GM18868 (cell line): ENCODE data around the gene KLHL25.
"Not testable (repeated sequence)": the region's sequence is repeated elsewhere in the genome, so short reads cannot be mapped to it uniquely, and the experiment has no call there.

Experiments
- ATAC-seq: cut with Tn5 transposase; IDR thresholded peaks from one replicate; pipeline ENCODE4 v1.9.1; 2021; ENCODE audit warnings: mild to moderate bottlenecking, moderate library complexity; ENCODE audit not compliant: unreplicated experiment

Gene KLHL25

DNA sequence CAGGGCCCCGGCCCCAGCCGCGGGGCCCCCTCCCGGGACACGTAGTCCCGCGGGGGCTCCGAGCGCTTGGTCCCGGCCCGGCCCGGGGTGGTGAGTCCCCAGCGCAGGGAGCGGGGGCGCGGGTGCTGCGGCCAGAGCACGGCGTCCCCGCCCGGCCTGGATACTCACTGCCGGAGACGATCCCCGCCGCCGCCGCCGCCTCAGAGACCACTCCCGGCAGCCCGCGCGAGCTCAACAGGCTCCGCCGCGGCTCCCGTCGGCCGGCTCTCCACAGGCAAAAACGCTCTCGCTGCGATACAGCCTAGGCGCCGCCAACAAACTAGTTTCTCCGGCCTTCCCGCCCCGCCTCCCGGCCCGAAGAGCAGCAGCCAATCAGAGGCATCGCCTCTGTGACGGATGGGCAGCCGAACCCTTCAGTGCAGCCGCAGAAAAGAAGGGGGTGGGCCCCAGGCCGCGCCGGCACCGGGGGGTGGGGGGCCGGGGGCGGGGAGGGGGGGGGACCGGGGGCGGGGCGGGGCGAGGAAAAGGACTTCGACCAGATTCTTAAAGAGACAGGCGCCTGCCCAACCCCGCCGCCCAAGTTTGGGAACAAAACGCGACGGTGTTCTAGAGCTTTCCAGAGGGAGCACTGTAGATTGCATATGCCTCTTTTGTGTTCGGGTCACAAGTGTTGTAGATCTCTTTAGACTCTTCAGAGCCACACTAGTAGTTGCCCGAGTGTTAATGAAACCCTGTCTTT is at the start of gene KLHL25:
Gene KLHL25 (minus strand): TSS at position 328 of the 739 bp plus-strand sequence. CDS start 25,115 bp downstream, outside the sequence.
- peak; percentile 98 for ATAC-seq

DNA sequence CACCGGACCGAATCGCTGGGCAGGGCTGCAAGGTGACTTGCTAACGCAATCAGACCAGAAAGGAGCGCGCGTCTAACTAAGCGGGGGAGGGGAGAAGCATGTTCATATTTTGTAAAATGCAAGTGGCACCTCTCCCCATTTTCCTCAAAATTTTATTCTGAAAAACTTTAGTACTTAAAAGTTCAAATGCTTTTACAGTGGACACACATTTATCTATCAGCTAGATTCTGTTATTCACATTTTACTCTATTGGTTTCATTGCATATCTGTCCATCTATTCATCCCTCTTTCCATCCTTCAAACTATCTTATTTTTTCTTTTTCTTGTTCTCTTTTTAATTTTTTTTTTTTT is 46.1 kb upstream of the KLHL25 start:
- ATAC-seq = no peak

- ATAC-seq = peak; percentile 99
Measured at GRCh38 chr15:85840079-85840801, 45.5 kb upstream of the KLHL25 start.

DNA sequence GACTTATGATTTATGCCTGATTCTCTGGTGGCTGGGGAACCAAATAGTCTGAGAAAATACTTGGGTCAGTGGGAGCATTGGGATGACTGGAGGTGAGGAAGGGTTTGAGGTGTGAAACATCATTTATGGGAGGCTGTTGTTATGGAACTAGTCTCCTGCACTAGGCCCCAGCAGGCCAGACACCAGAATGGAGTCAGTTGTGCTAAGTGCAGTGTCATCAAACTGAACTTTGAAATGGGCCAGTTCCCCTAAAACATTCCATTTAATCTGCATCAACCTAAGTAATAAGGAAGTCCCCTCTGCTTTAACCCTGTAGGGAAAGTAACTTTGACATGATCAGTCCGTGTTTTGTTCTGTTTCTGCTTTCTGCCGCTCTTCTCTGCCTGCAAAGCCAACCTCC is 44.9 kb upstream of the KLHL25 start:
- no peak for ATAC-seq

- ATAC-seq = no peak
Measured at GRCh38 chr15:85838655-85839054, 43.9 kb upstream of the KLHL25 start.

DNA sequence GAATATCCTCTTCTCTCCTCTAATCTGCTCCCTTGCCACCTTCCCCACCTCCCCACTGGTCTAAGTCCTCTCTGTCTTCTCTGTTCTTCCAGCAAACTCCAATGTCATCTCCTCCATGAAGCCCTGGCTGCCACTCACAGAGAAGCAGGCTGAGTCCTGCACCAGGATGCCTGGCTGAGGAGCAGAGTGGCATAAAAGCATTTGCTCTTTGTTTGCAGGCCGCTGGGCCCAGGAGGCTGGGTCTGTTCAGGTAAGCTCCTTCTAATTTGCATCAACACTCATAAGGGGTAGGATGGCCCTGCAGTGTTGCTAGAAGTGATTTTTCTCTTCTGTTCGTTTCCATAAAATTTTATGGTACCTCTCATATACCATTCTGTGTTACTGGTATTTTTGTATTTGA is 43.2 kb upstream of the KLHL25 start:
- ATAC-seq = no peak

- ATAC-seq = no peak
Measured at GRCh38 chr15:85837011-85837433, 42.3 kb upstream of the KLHL25 start.

DNA sequence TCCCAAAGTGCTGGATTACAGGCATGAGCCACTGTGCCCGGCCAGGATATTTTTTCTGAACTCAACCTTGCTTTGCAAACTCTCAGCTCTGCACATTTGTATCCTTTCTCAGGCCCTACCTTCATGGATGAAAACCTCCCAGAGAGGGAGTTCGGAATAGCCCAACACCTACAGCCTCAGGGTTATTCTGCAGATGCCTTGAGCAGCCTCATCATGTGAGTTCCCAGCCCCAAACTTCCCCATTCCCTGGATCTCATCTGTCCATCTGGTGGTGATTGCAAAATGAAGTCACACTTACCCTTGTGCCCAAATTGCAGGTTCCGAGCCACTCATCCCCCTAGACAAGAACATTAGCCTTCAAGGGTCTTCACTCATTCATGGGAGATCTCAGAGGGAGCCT is 39.9 kb upstream of the KLHL25 start:
- ATAC-seq = no peak

- no peak for ATAC-seq
Measured at GRCh38 chr15:85832394-85832793, 37.7 kb upstream of the KLHL25 start.

GRCh38 chr15:85831415-85832113 is 36.8 kb upstream of the KLHL25 start:
- no peak for ATAC-seq

DNA sequence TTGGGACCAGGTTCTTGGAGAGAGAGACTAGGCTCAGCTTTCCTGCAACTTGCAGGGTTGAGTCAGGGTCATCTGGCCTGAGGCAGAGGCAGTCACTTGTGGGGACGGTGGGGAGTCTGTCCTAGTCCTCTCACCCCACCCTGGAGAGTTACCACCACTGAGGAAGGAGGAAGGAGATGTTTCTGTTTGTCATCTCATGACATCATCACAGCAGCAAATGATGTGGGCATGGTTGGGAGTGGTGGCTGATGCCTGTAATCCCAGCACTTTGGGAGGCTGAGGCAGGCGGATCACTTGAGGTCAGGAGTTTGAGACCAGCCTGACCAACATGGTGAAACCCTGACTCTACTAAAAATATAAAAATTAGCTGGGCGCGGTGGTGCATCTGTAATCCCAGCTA is 35.0 kb upstream of the KLHL25 start:
- not testable (repeated sequence) for ATAC-seq

DNA sequence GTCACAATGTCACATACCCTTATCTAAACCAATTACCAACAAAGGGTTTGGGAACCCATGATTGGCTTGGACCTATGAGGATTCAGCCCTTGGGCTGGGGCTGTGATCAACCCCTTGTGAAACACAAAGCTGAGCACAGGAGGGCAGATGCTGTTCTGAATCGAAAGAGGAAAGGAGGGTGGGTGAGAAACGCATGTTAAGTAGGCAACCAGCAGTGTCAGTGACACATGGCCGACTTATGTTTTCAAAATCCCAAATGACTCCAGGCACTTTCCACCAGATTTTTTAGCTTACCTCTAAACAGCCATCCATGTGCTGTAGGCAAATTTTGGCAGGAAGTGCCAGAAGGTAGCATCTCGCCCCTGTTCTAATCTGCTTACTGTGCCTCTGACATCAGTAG is 34.1 kb upstream of the KLHL25 start:
- peak; percentile 61 for ATAC-seq

DNA sequence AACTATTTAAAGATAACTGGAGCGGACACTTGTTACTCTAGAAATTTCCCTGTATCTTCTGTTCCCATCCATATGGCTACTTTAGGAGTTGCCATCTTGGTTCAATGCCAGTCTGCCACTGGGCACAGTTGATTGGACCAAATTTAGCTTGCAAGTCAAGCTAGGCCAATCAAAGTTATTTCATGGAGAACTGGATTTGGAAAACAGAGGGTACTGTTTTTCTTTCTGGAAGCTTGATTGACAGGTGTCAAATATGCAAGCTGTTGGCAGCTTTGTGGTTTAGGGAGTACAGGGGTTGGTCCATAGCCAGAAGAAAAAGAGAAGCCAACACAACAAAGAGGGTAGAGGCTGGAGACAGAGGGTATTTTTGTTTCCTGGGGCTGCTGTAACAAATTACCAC is 33.4 kb upstream of the KLHL25 start:
- no peak for ATAC-seq

DNA sequence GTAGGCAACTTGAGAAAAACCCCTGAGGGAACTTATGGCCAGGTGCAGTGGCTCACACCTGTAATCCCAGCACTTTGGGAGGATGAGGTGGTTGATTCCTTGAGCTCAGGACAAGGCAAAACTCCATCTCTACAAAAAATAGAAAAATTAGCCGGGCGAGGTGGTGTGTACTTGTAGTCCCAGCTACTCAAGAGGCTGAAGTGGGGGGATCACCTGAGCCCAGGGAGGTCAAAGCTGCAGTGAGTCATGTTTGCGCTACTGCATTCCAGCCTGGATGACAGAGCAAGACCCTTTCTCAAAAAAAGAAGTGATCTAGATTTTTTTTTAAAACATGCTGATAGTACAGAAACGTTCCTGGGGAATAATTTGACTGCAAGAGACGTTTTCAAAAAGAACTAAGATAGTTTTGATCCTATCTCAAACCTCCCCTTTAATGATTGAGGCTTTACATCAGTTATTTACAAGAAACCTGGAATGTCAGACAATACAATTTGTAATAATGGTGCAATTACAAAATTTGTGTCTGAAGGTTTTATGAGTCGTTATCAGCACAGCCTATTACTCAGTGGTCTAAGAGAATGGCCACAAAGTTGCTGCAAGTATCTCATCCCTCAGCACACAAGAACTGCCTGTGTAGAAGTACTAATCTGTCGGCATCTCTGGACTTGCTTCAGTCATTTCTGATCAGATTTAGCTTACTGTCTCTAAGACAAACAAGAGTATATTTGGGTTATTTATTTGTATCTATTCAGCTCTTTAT is 32.2 kb upstream of the KLHL25 start:
- no peak for ATAC-seq

- ATAC-seq = no peak
Measured at GRCh38 chr15:85825719-85826118, 31.0 kb upstream of the KLHL25 start.

DNA sequence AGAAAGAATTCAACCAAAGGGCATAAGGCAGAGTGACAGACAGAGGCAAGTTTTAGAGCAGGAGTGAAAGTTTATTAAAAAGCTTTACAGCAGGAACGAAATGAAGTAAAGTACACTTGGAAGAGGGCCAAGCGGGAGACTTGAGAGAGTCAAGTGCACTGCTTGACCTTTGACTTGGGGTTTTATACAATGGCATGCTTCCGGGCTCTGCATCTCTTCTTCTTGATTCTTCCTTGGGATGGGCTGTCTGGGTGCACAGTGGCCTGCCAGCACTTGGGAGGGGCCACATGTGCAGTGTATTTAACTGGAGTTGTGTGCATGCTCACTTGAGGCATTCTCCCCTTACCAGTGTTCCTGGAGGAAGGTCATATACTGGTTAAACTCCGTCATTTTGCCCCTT is 30.4 kb upstream of the KLHL25 start:
- no peak for ATAC-seq

DNA sequence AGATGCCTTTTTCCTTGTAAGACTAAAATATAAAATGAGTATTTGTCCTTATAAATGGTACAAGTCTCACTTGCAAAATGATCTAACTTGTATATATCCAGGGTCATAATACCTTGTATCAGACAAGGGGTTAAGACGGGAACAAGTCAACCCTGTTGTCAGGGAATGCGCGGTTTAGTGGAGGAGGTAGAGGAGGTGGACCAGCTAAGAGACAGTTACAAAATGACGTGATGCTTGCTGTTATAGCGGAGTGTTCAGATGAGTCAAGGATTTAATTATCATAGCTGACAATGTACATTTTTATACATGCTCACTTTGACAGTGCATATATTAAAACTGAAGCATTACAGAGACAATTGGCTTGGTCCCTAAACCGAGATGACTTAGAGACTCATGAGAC is 26.8 kb upstream of the KLHL25 start:
- no peak for ATAC-seq

DNA sequence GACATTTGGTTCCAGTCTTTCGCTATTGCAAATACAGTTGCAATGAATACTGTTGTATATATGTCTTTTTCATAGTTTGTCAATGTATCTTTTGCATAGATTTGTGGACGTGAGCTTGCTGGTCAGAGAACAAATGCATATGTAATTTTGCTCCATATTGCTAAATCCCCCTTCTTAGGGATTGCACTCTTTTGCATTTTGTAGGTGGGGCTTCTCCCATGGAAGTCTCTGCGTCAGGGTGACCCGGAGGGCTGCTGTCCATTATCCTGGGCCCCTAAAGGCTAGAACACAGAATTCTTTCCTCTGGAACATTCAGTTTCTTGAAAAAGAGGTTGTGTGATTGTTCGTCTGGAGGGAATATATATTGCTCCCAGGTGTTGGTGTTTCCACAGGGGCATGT is 25.2 kb upstream of the KLHL25 start:
- no peak for ATAC-seq

GRCh38 chr15:85813234-85813633 is 18.5 kb upstream of the KLHL25 start:
- ATAC-seq = no peak

DNA sequence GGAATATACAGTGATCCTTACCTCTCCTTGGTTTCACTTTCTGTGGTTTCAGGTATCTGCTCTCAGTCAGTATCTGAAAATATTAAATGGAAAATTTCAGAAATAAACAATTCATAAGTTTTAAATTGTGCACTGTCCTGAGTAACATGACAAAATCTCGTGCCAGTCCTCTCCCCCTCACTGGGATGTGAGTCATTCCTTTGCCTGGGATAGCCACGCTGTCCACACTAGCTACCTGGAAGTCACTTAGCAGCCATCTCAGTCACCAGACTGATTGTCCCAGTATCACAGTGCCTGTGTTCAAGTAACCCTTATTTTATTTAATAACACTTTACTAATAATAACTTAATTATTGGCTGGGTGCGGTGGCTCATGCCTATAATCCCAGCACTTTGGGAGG is 15.3 kb upstream of the KLHL25 start:
- no peak for ATAC-seq

DNA sequence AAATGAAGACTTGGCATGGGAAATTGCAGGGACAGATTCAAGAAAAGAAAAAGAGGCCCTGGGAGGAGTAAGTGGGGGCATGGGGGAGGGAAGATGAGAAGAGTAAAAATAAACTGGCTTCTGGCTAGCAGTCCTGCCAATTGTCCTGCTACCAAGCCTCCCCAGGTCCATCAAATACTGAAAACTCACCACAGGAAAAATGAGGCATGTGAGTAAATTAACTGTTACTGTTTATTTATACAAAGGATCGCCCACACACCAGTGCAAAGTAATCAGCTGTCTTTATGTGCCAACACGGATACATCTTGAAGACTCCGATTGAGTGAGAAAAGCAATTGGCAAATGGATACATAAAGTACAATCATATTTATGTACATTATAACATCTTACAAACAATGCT is 10.7 kb upstream of the KLHL25 start:
- ATAC-seq = no peak
